M059J (cell line): ENCODE results near the gene CPLX3. TPM values are rescaled to one million over a fixed set of nuclear protein-coding genes. Genes with fewer than 3 reads are reported as not detected.

ENCODE experiments used
- DNase-seq: peaks from one replicate; pipeline ENCODE4 v3.0.0-alpha.2; 2012; ENCODE audit warnings: low read depth
- total RNA-seq: library from RNA; depleted of rRNA; stranded (reverse); fragments of >200 nt; shearing (Covaris generic); gene quantifications from 2 replicates; pipeline ENCODE4 v1.2.3, GENCODE V29; 2014

CPLX3 gene
- total RNA-seq, 1 experiment from 2014 or later, result not detected

GRCh38 chr15:74788042-74788682 lies 38.3 kb upstream of the CPLX3 start:
- no peak for DNase-seq

GRCh38 chr15:74788683-74789151 lies 37.7 kb upstream of the CPLX3 start:
- no peak for DNase-seq

GRCh38 chr15:74789171-74789631 lies 37.2 kb upstream of the CPLX3 start:
- no peak for DNase-seq

GRCh38 chr15:74789741-74790079 lies 36.7 kb upstream of the CPLX3 start:
- no peak for DNase-seq

DNA sequence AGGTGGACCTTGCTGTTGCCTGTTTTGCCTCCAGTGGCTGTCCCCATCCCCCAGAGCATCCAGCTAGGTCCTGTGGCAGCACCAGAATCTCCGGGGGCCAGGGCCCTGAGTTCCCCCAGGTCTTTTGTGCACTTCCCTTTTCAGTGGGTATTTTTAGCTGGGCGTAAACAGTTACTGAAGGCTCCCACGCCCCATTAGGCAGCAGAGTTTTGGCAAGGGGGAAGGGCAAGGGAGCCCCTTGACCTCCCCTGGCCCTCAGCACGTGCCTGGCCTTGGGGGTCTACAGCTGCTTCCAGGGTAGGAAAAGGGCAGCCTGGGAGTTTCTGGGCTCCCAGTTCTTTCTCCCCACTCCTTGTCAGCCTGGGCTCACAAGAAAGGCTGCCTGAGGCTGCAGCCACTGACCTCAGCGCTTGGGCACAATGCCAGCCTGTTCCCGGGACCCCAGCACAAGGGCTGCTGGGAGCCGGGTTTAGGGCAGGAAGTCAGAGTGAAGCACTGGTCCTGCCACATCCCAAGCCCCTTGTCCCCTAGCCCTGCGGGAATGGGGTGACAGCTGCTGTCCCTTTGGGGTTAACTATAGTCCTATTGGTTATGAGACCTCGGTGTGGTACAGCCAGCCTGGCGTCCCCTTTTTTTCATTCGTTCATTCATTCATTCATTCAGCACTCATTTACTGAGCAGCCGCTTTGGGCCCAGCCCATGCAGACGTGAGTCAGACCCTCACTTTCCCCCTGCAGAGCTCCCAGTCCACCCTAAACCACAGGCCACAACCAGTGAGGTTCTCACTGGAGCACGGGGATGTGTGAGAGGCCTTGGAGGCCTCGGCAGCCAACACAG lies 36.1 kb upstream of the CPLX3 start:
- peak; percentile 93 for DNase-seq

DNA sequence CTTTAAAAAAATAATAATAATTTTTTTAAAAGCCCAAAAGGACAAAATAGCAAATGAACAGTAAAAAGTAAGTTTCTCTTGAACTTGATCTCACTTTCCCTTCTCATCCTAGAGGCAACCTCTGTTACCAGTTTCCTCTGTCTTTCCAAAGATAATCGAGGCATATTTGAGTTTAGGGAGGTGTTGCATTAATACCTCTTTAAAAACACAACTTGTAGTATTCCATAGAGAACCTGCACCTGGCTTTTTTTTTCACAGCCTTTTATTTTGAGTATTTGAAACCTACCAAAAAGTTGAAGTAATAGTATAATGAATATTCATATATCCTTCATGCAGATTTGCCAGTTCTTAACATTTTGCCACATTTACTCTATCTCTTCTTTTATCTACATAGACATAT lies 35.4 kb upstream of the CPLX3 start:
- no peak for DNase-seq

DNA sequence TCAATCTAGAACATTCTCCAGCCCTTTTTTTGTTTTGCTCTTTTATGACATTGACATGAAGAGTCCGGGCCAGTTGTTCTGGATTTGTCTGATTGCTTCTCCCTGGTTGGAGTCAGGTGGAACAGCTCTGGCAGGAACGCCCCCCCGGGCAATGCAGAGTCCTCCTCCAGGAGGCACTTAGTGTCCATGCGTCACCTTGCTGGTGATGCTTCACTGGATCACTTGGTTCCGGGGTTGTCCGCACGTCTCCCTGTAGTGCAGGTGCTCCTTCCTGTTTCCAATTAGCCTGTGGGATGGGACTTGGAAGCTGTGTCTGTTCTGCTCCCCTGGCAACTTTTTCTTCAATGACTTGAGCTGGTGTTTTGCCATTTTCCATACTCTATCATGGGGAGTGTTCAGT lies 34.8 kb upstream of the CPLX3 start:
- no peak for DNase-seq

- DNase-seq, result no peak
These were observed 34.0 kb upstream of the CPLX3 start for GRCh38 chr15:74792227-74793016.

GRCh38 chr15:74793135-74794028 lies 33.0 kb upstream of the CPLX3 start:
- no peak for DNase-seq

- DNase-seq, result no peak
These were observed 32.0 kb upstream of the CPLX3 start for GRCh38 chr15:74794248-74794969.

DNA sequence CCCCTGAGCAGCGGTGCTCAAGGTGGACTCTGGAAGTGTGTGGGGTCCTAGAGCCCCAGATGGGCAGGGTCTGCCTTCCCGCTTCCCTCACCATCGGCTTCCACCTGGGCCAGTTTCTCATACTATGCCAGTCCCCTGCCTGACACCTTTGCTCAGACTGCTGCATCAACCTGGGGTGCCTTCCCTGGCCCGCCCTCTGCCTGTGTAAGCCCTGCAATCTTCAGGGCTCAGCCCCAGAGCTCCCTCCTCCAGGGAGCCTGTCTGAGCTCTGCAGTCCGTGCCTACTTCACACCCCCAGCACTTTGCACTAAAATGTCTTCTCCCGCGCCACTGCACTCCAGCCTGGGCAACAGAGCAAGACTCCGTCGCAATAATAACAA lies 31.5 kb upstream of the CPLX3 start:
- DNase-seq, result no peak

DNA sequence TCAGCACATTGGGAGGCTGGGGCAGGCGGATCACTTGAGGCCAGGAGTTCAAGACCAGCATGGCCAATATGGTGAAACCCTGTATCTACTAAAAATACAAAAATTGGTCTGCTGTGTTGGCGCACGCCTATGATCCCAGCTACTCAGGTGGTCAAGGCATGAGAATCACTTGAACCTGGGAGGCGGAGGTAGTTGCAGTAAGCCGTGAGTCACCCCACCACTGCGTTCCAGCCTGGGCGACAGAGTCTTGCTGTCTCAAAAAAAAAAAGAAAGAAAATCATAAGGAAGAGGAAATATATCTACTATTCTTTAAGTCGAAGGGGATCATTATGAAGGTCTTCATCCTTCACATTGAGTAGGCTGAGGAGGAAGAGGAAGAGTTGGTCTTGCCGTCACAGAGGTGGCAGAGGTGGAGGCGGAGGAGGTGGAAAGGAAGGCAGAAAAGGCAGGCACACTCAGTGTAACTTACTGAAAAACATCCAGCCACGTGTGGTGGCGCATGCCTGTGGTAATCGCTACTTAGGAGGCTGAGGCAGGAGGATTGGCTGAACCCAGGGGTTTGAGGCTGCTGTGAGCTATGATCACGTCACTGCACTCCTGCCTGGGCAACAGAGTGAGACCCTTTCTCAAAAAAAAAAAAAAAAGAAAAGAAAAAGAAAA lies 30.3 kb upstream of the CPLX3 start:
- DNase-seq, result no peak

DNA sequence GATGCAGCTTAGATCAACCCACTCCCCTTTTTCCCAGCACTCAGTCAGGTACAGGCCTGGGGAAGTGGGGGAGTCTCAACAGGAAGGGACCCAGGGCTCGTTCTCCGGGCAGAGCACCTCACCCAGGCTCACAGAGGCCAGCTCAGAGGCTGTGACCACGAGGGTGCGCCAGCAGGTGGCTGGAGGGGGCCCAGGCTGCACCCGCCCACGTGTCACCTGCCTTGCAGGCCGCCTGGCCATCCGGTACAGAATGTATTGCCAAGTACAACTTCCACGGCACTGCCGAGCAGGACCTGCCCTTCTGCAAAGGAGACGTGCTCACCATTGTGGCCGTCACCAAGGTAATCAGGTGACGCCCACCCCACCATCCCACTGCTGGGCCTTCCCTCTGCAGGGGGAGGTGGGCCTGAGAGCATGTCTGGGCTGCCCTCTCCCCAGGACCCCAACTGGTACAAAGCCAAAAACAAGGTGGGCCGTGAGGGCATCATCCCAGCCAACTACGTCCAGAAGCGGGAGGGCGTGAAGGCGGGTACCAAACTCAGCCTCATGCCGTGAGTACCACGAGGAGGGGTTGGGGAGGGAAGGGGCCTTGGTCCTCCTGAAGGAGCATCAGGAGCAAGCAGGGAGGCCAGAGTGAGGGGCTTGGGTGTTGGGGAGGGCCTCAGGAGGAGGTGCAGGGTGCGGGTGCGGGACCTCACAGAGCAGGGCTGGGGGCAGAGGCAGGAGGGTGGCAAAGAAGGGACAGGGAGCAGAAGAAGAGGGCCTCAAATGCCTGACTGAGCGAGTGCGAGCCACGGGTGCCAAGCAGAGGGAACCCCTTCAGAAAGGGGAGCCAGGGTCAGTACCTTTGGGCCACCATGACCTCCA lies 27.8 kb upstream of the CPLX3 start:
- no peak for DNase-seq

GRCh38 chr15:74799255-74799855 lies 27.1 kb upstream of the CPLX3 start:
- no peak for DNase-seq

DNA sequence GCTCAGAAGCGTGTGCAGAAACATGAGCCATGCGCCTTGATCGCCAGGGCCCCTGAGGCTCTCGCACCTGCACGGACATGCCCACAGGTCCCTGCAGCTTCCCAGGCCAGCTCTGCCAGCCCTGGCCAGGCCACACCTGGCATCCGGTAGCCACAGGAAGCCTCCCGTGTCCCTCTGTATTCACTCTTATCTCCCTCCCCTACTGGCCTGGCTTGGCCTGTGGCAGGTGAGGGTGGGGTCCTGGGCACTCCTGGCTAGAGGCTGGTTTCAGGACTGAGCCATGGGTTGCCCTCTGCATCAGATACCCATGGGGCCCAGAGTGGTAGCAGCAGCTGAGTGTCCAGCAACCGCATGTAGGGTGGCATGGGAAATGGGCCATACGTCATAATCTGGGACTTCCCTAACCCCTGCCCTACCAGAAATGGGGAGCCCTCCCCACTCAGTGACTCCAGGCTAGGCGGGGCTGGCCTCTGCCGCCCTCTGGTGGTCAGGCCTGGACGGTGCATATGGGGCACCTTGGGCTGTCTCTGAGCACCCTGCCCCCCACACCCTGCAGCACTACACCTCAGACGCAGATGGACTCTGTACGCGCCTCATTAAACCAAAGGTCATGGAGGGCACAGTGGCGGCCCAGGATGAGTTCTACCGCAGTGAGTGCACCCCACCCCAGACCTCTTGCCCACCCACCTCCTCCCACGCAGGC lies 26.4 kb upstream of the CPLX3 start:
- peak; percentile 72 for DNase-seq

DNA sequence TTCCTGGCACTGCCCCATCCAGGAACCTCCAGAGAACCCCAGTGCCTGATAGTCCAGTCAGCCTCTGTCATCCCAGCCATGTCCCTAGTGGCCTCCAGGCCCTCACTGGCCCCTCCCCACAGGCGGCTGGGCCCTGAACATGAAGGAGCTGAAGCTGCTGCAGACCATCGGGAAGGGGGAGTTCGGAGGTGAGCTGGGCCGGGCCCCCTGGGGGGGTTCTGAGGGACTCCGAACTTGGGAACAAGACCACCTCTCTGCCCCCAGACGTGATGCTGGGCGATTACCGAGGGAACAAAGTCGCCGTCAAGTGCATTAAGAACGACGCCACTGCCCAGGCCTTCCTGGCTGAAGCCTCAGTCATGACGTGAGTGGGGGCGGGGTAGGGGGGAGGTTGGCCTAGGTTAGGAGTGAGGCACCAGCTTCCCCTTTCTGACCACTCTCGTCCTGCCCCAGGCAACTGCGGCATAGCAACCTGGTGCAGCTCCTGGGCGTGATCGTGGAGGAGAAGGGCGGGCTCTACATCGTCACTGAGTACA lies 25.8 kb upstream of the CPLX3 start:
- no peak for DNase-seq

DNA sequence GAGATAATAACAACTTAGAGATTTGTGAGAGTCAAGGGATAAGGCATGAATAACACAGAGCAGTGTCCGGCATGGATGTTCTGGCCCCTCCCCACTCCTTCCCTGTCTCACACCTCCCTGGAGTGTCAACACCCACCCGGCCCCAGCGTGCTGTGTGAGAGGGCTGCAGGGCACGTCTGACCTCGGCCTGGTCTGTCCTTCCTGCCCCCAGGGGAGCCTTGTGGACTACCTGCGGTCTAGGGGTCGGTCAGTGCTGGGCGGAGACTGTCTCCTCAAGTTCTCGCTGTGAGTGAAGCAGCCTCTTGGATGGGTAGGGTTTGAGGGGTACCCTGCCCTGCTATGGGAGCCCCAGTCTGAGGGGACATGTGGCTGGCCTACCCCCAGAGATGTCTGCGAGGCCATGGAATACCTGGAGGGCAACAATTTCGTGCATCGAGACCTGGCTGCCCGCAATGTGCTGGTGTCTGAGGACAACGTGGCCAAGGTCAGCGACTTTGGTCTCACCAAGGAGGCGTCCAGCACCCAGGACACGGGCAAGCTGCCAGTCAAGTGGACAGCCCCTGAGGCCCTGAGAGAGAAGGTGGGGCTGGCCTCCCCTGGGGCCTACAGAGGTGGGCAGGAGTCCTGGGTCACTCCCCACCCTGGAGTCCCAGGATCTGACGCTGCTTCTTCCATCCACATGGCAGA lies 25.0 kb upstream of the CPLX3 start:
- no peak for DNase-seq
